Endothelial cell of umbilical vein (primary cell): Measurements from ENCODE around the gene PAQR8. TPM values are rescaled to one million over a fixed set of nuclear protein-coding genes. Genes with fewer than 3 reads are reported as not detected.

Experiments
- BruUV-seq: library from RNA; stranded (reverse); fragments of 400-500 nt; replicated peaks from 2 replicates; lab custom pipeline; 2021; lab: Mats Ljungman, UMichigan
- CTCF ChIA-PET: fragments of 300-600, 350-600 bp; sonication (Branson Sonifier 250); formaldehyde crosslinking; loops from one replicate; lab custom pipeline; 2021; ENCODE audit warnings: antibody characterized with exemption, inconsistent platforms; lab: Charles Lee
- POLR2A ChIA-PET: fragments of 300-600, 350-600 bp; sonication (Branson Sonifier 250); formaldehyde crosslinking; loops from one replicate; lab custom pipeline; 2021; ENCODE audit warnings: antibody characterized with exemption, inconsistent platforms; lab: Charles Lee
- DNase-seq: peaks from one replicate; pipeline ENCODE4 v3.0.0-alpha.2; 2011; ENCODE audit warnings: low read depth, low spot score
- FAIRE-seq: peaks from 2 replicates; lab custom pipeline; 2011; peaks lifted over from hg19 to GRCh38; lab: Jason Lieb, UNC
- H2AFZ ChIP-seq: 2 replicates; pipeline ENCODE4 v1.6.0; 2012; ENCODE audit warnings: low read depth, low read length, control low read depth, inconsistent platforms
- H3K27ac ChIP-seq: 2 replicates; pipeline ENCODE4 v1.5.1; 2011; ENCODE audit warnings: low read depth, mild to moderate bottlenecking, control low read depth, low read length, moderate library complexity; ENCODE audit not compliant: insufficient read depth
- H3K27me3 ChIP-seq, 2 experiments: 2 replicates each; pipeline versions ENCODE4 v1.6.0 to v1.6.1; 2011; ENCODE audit warnings: low read length in 2 of 2, mixed read lengths in 1 of 2; ENCODE audit not compliant: control insufficient read depth in 2 of 2, insufficient read depth in 2 of 2
- H3K36me3 ChIP-seq, 2 experiments: 2 replicates in 1 of 2; 3 replicates in 1 of 2; pipeline ENCODE4 v1.5.1; 2011; ENCODE audit warnings: low read length in 2 of 2, mild to moderate bottlenecking in 1 of 2, moderate library complexity in 1 of 2; ENCODE audit not compliant: control insufficient read depth in 2 of 2, insufficient read depth in 2 of 2; ENCODE audit errors: extremely low read depth in 1 of 2
- H3K4me1 ChIP-seq: 3 replicates; pipeline ENCODE4 v1.5.1; 2011; ENCODE audit warnings: mild to moderate bottlenecking, low read length; ENCODE audit not compliant: control insufficient read depth, insufficient read depth; ENCODE audit errors: extremely low read depth
- H3K4me2 ChIP-seq: 2 replicates; pipeline ENCODE4 v1.6.1; 2011; ENCODE audit warnings: low read length, control low read depth, mixed read lengths; ENCODE audit not compliant: insufficient read depth
- H3K4me3 ChIP-seq, 3 experiments: fragments of 200-600 bp in 1 of 3; sonication (generic), shearing (Covaris generic) in 1 of 3; replicated peaks in 1 of 3; 2 replicates each; pipeline ENCODE4 v1.5.1; 2011 to 2016; ENCODE audit warnings: control low read depth in 3 of 3, low read length in 3 of 3, mild to moderate bottlenecking in 2 of 3, inconsistent platforms in 1 of 3, low read depth in 1 of 3, moderate library complexity in 1 of 3; ENCODE audit not compliant: insufficient read depth in 1 of 3
- H3K79me2 ChIP-seq: 2 replicates; pipeline ENCODE4 v1.6.0; 2012; ENCODE audit warnings: low read length, inconsistent platforms; ENCODE audit not compliant: control insufficient read depth, insufficient read depth
- H3K9ac ChIP-seq: replicated peaks from 2 replicates; pipeline ENCODE3; 2011; ENCODE audit warnings: low read length, control low read depth; ENCODE audit not compliant: insufficient read depth; ENCODE audit errors: extremely low read depth
- H3K9me1 ChIP-seq: replicated peaks from 3 replicates; pipeline ENCODE4 v1.6.0; 2011; ENCODE audit warnings: mild to moderate bottlenecking, low read length; ENCODE audit not compliant: control insufficient read depth, insufficient read depth; ENCODE audit errors: extremely low read depth
- H3K9me3 ChIP-seq: replicated peaks from 2 replicates; pipeline ENCODE4 v1.5.1; 2012; ENCODE audit warnings: low read length, inconsistent platforms; ENCODE audit not compliant: control insufficient read depth, insufficient read depth
- H4K20me1 ChIP-seq: replicated peaks from 2 replicates; pipeline ENCODE3; 2011; ENCODE audit warnings: mild to moderate bottlenecking, low read length; ENCODE audit not compliant: control insufficient read depth, insufficient read depth; ENCODE audit errors: extremely low read depth
- GATA2 ChIP-seq: IDR thresholded peaks from 2 replicates; pipeline ENCODE4 v1.7.0; 2011; ENCODE audit warnings: low read depth, mild to moderate bottlenecking, moderate library complexity, mixed read lengths, low read length; ENCODE audit not compliant: insufficient read length, insufficient read depth
- JUN ChIP-seq: IDR thresholded peaks from 2 replicates; pipeline ENCODE4 v1.6.1; 2011; ENCODE audit warnings: borderline replicate concordance, low read depth; ENCODE audit not compliant: insufficient read length, insufficient read depth
- POLR2A ChIP-seq: IDR thresholded peaks from 2 replicates; pipeline ENCODE4 v1.6.1; 2012; ENCODE audit warnings: low read depth, mild to moderate bottlenecking, control low read depth, low read length
- dilution Hi-C: fragments of 300-500 bp; cut with MboI; formaldehyde crosslinking; loops from one replicate; pipeline ENCODE4 v1.15.0; 2019; ENCODE audit warnings: low sequenced_read_pairs; ENCODE audit not compliant: extremely low pct_ligation_motif_present
- intact Hi-C: fragments of 100-400 bp; cut with micrococcal nuclease; formaldehyde crosslinking; loops from one replicate; pipeline ENCODE4 v1.10.0; 2022
- polyA plus RNA-seq, 4 experiments: library from polyadenylated mRNA; depleted of rRNA in 3 of 4; stranded (reverse) in 3 of 4; unstranded in 1 of 4; fragments of >200 nt; gene quantifications; 2 replicates each; pipeline versions ENCODE4 v1.2.1 to v1.2.3, GENCODE V29; 2011 to 2012; ENCODE audit warnings: missing spikeins in 1 of 4
- total RNA-seq: library from RNA; stranded (reverse); gene quantifications from 2 replicates; pipeline ENCODE4 v1.2.3, GENCODE V29; 2021

PAQR8 gene
- total and polyA plus RNA-seq, 2 donors (not counting 3 experiments of a cell fraction or from before 2014, with no cell fraction given), result 4.3 to 6.0 TPM

DNA sequence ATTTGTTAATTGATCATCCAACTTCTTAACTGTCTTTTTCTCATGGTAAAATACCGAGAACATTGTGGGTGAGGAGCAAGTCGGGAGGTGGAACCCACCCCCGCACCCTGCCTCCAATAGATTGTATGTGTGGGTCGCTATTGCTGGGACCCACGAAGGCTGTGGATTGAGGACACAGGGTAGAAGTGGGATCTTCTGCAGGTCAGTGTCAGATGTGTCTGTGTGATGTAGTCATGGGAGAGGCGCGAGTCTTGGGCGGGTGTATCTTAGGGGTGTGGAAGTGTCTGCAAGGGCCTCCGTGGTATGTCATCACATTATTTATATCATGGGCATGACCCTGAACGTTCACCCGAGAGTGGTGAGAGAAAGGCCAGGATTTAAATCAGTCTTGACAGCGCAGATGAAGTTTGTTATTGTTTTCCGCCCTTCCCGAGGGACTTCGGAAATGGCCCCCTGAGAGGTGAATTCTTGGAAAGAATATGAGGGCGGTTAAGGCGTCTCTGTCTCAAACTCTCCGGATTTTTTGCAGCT lies 472 bp upstream of the PAQR8 start:
- peak overlapping the region; percentile 81 for H3K9ac ChIP-seq
- H3K4me3 ChIP-seq, result peak overlapping the region; percentile 16 to 88 (median 78)
- TF ChIP-seq POLR2A (peak; percentile 48), GATA2 (no peak)
- dilution Hi-C loops, result no loop called here
- FAIRE-seq, result no peak
- ChIA-PET CTCF (interaction anchor here (0.6 to 3.5 kb wide), 10 partner anchors 9 to 97 kb away, joined by 3 to 26 read pairs (median 6); partner anchors contain the start of gene MCM3), POLR2A (interaction anchor here (0.7 to 1.1 kb wide), 3 partner anchors 9 to 39 kb away, joined by 3 to 4 read pairs (median 4); no protein-coding TSS in a partner anchor)
- BruUV-seq, result TSS peak; percentile 88
- no peaks in the 10 kb centered on the region for H3K9me3 ChIP-seq
- H3K4me2 ChIP-seq, result peak overlapping the region; percentile 65
- peak overlapping the region; percentile 68 for H2AFZ ChIP-seq
- no peaks in the 10 kb centered on the region for H3K36me3 ChIP-seq
- no peaks in the 10 kb centered on the region for H3K27me3 ChIP-seq
- H4K20me1 ChIP-seq, result no peaks in the 10 kb centered on the region
- H3K27ac ChIP-seq, result peak overlapping the region; percentile 19
- intact Hi-C loops, result loop anchor here (1.0 kb wide), 1 partner anchor 9 kb away; no protein-coding TSS in a partner anchor
- no peaks in the 10 kb centered on the region for H3K9me1 ChIP-seq
- H3K4me1 ChIP-seq, result peaks cover 12% of the 10 kb centered on the region
- H3K79me2 ChIP-seq, result peaks cover 5% of the 10 kb centered on the region
- no peak for DNase-seq

DNA sequence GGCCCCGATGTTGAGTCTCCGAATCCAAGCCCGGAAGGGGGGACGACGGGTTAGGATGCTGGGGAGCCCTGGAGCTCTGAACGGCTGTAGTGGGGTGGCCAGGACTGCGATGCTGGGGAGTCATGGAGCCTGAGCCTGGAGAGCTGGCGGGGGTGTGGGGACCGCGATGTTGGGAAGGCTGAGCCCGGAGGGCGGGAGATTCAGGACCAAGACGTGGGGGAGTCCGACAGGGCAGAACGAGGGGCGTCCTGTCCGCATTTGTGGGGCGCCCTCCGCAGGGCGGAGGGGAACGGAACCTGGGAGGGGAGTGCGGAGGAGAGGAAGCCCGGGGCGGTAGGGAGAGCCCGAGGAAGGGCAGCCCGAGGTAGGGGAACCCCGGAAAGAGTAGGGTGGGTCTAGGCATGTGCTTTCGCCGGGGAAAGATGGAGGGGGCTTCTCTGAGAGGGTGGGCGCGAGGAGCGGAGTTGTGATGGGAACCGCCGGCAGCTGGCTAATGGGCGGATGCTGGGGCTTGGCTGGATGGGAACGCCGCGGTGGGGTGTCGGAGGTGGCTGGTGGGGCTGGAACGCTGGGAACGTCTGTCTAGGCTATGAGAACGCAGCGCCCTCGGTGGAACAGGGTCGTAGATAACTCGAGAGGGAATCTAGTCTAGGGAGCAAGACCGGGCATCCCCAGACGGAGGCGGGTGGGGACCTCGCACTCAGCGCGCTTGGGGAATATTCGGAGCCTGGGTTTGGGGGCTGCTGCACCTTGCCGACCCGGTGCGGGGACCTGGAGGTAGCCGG lies 684 bp downstream of the PAQR8 start:
- Histone ChIP-seq H3K4me2 (peak overlapping the region; percentile 81), H3K27me3 (no peaks in the 10 kb centered on the region), H3K79me2 (peaks cover 5% of the 10 kb centered on the region), H3K36me3 (no peaks in the 10 kb centered on the region), H4K20me1 (no peaks in the 10 kb centered on the region), H2AFZ (peak overlapping the region; percentile 68), H3K9me3 (no peaks in the 10 kb centered on the region), H3K4me3 (peak overlapping the region; percentile 78 to 97 (median 88)), H3K9ac (peak overlapping the region; percentile 81), H3K27ac (peak overlapping the region; percentile 41), H3K4me1 (peaks cover 12% of the 10 kb centered on the region), H3K9me1 (no peaks in the 10 kb centered on the region)
- no TSS peak for BruUV-seq
- intact Hi-C loops, result loop anchor here (1.0 kb wide), 2 partner anchors 37 to 78 kb away; partner anchors contain the start of gene MCM3
- FAIRE-seq, result no peak
- ChIA-PET CTCF (interaction anchor here (0.7 to 3.5 kb wide), 9 partner anchors 10 to 98 kb away, joined by 3 to 26 read pairs (median 8); partner anchors contain the start of gene MCM3), POLR2A (interaction anchor here (0.6 to 1.1 kb wide), 5 partner anchors 10 to 80 kb away, joined by 3 to 9 read pairs (median 4); no protein-coding TSS in a partner anchor)
- dilution Hi-C loops, result no loop called here
- DNase-seq, result peak; percentile 18
- TF ChIP-seq JUN (no peak), POLR2A (peak; percentile 20)
